ENCODE results near the gene CD34. TPM values are rescaled to one million over a fixed set of nuclear protein-coding genes. Genes with fewer than 3 reads are reported as not detected.
A peak's percentile ranks its signal among the peaks of the same experiment; 100 is the strongest.

CD34 gene
- under 0.01 and 0.36 TPM in 2 replicates for total RNA-seq

DNA sequence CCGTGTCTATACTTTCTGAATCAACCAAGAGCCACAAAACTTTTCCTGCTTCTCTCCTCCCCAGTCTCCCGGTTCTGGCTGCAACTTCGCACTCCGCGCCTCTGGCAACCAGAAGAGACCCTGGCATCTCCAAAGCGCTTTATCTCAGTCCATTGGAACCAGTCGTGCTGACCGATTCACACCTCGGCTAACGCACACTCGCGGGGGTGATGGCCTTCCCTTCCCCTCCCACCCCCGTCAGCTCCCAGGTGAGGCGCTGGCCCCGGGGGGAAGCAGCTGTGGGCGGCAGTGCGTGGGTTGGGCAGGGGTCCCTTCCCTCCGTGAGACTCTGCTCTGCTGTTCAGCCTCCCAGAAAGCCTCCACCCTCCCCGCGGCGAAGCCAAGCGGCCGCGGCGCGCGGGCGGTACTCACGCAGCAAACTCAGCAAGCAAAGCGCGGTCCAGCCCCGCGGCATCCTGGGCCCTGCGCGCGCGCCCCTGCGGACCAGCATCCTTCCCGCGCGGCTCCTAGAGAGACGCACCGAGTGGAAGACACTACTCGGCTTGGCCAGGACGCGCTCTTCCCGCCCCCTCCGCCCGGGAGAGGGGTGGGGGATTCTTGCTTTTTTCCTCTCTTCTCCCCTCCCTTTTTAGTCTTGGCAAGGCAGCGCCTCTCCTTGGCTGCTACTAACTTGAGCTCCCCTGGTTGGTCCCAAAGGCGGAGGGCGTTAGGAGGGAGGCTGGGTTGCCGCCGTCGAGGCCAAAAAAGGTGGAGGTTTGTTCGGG is at the start of gene CD34:
CD34 (minus strand) TSS at position 535 of the 764 bp plus-strand sequence; CDS start at position 490, 45 bp downstream.
- H3K4me3 ChIP-seq (ENCODE audit: insufficient read depth, low read length): peak within 1 kb of the TSS; percentile 54
- DNase-seq (ENCODE audit: insufficient read length, low spot score, missing footprints): peak; percentile 79
- H3K79me2 ChIP-seq (ENCODE audit: insufficient read depth, low read length): no peaks in the 10 kb centered on the region
- H3K36me3 ChIP-seq (ENCODE audit: insufficient read depth, low read length): no peaks in the 10 kb centered on the region
- peak within 1 kb of the TSS; percentile 48 for H2AFZ ChIP-seq (ENCODE audit: low read length)
- no peaks in the 10 kb centered on the region for H3K9me3 ChIP-seq (ENCODE audit: low read depth, low read length)
- peak within 1 kb of the TSS; percentile 57 for H3K4me2 ChIP-seq (ENCODE audit: insufficient read depth, low read length)
- peaks cover 2% of the 10 kb centered on the region for H3K4me1 ChIP-seq (ENCODE audit: insufficient read depth, low read length)
- H3K27ac ChIP-seq (ENCODE audit: low read depth, low read length): no peak within 1 kb of the TSS
- TF ChIP-seq, protein P1, sequence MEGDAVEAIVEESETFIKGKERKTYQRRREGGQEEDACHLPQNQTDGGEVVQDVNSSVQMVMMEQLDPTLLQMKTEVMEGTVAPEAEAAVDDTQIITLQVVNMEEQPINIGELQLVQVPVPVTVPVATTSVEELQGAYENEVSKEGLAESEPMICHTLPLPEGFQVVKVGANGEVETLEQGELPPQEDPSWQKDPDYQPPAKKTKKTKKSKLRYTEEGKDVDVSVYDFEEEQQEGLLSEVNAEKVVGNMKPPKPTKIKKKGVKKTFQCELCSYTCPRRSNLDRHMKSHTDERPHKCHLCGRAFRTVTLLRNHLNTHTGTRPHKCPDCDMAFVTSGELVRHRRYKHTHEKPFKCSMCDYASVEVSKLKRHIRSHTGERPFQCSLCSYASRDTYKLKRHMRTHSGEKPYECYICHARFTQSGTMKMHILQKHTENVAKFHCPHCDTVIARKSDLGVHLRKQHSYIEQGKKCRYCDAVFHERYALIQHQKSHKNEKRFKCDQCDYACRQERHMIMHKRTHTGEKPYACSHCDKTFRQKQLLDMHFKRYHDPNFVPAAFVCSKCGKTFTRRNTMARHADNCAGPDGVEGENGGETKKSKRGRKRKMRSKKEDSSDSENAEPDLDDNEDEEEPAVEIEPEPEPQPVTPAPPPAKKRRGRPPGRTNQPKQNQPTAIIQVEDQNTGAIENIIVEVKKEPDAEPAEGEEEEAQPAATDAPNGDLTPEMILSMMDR (IDR thresholded peaks at IDR 0.05; ENCODE audit: extremely low read depth, low read depth, low read length): no peak
- peaks cover 18% of the 10 kb centered on the region for H3K27me3 ChIP-seq (ENCODE audit: insufficient read depth, low read length)
- H4K20me1 ChIP-seq (ENCODE audit: insufficient read depth, low read length): no peaks in the 10 kb centered on the region

DNA sequence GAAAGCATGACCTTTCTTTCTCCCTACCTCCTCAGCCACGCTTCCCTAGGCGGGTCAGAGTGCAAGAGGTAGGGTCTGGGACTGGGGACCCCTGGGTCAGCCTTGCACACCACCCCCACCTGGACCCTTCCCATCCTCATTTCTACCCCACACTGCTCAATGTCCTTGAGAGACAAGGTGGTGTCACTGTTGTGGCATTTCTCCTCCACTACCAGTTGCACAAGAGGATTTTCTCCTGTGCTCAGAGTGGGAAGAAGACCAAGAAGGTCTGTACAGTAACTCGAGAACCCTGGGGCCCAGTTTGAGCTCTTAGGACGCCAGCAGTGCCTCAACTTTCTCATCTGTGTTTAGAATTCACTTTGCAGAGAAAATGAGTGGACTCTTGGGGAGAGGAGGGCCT is 49.4 kb upstream of the CD34 start:
- Histone ChIP-seq H3K4me1 (ENCODE audit: insufficient read depth, low read length) (peaks cover 18% of the 10 kb centered on the region), H3K4me2 (ENCODE audit: insufficient read depth, low read length) (no peak overlapping the region), H3K27ac (ENCODE audit: low read depth, low read length) (no peak overlapping the region), H2AFZ (ENCODE audit: low read length) (no peak overlapping the region), H3K79me2 (ENCODE audit: insufficient read depth, low read length) (no peaks in the 10 kb centered on the region), H3K36me3 (ENCODE audit: insufficient read depth, low read length) (no peaks in the 10 kb centered on the region), H3K4me3 (ENCODE audit: insufficient read depth, low read length) (no peak overlapping the region), H3K27me3 (ENCODE audit: insufficient read depth, low read length) (peaks cover 3% of the 10 kb centered on the region), H3K9me3 (ENCODE audit: low read depth, low read length) (no peaks in the 10 kb centered on the region), H4K20me1 (ENCODE audit: insufficient read depth, low read length) (no peaks in the 10 kb centered on the region)
- TF ChIP-seq, protein P1 (IDR thresholded peaks at IDR 0.05; ENCODE audit: extremely low read depth, low read depth, low read length): no peak
- no peak for DNase-seq (ENCODE audit: insufficient read length, low spot score, missing footprints)

- H2AFZ ChIP-seq (ENCODE audit: low read length): no peak overlapping the region
- no peaks in the 10 kb centered on the region for H3K79me2 ChIP-seq (ENCODE audit: insufficient read depth, low read length)
- peak overlapping the region; percentile 80 for H3K4me2 ChIP-seq (ENCODE audit: insufficient read depth, low read length)
- peak overlapping the region; percentile 70 for H3K4me3 ChIP-seq (ENCODE audit: insufficient read depth, low read length)
- H3K36me3 ChIP-seq (ENCODE audit: insufficient read depth, low read length): no peaks in the 10 kb centered on the region
- peaks cover 18% of the 10 kb centered on the region for H3K4me1 ChIP-seq (ENCODE audit: insufficient read depth, low read length)
- DNase-seq (ENCODE audit: insufficient read length, low spot score, missing footprints): no peak
- no peak overlapping the region for H3K27ac ChIP-seq (ENCODE audit: low read depth, low read length)
- peaks cover 6% of the 10 kb centered on the region for H3K27me3 ChIP-seq (ENCODE audit: insufficient read depth, low read length)
- TF ChIP-seq, protein P1 (IDR thresholded peaks at IDR 0.05; ENCODE audit: extremely low read depth, low read depth, low read length): no peak
- no peaks in the 10 kb centered on the region for H4K20me1 ChIP-seq (ENCODE audit: insufficient read depth, low read length)
- no peaks in the 10 kb centered on the region for H3K9me3 ChIP-seq (ENCODE audit: low read depth, low read length)
Observed at GRCh38 chr1:207959910-207960309, 49.0 kb upstream of the CD34 start.

DNA sequence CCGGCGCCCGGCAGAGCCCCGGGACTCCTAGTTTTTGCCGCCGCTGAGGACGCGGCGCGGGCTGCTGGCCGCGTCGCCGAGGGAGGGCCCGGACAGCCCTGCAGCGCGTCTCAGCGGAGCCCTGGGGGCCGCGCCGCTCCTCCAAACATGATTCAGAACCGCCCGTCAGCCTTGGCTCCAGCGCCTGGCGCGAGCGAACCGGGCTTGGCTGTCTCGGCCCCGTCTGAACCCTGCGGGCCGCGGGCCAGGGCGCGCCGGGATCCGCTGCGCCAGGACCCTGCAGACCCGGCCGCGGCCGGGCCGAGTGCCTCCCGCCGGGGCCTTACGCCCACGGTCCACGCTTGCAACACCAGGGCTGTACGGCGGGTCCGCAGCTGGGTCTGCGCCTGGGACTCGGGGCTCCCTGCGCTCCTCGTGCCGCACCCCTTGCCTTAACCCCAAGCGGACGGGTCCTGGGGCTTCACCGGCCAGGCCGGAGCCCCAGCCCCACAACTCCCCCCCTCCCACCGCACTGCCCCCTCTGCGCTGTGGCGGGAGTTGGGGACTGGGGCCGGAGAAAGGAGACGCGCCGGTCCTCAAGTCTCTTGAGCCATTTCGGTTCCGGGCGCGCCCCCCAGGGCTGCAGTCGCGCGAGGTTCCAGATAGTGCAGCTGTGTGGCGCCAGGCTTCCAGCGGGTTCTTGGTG is 48.4 kb upstream of the CD34 start:
- peaks cover 12% of the 10 kb centered on the region for H3K4me1 ChIP-seq (ENCODE audit: insufficient read depth, low read length)
- no peaks in the 10 kb centered on the region for H3K79me2 ChIP-seq (ENCODE audit: insufficient read depth, low read length)
- peak; percentile 96 for DNase-seq (ENCODE audit: insufficient read length, low spot score, missing footprints)
- peak overlapping the region; percentile 70 for H3K4me3 ChIP-seq (ENCODE audit: insufficient read depth, low read length)
- H4K20me1 ChIP-seq (ENCODE audit: insufficient read depth, low read length): no peaks in the 10 kb centered on the region
- H2AFZ ChIP-seq (ENCODE audit: low read length): peak overlapping the region; percentile 73
- no peak overlapping the region for H3K27ac ChIP-seq (ENCODE audit: low read depth, low read length)
- no peaks in the 10 kb centered on the region for H3K36me3 ChIP-seq (ENCODE audit: insufficient read depth, low read length)
- peak overlapping the region; percentile 80 for H3K4me2 ChIP-seq (ENCODE audit: insufficient read depth, low read length)
- peaks cover 9% of the 10 kb centered on the region for H3K27me3 ChIP-seq (ENCODE audit: insufficient read depth, low read length)
- TF ChIP-seq, protein P1 (IDR thresholded peaks at IDR 0.05; ENCODE audit: extremely low read depth, low read depth, low read length): no peak
- no peaks in the 10 kb centered on the region for H3K9me3 ChIP-seq (ENCODE audit: low read depth, low read length)
